Measurements from ENCODE around the gene ZNF609. TPM values are rescaled to one million over a fixed set of nuclear protein-coding genes. Genes with fewer than 3 reads are reported as not detected.

Gene ZNF609
- total RNA-seq, 1 donor from 2014 or later = 37.9 TPM

DNA sequence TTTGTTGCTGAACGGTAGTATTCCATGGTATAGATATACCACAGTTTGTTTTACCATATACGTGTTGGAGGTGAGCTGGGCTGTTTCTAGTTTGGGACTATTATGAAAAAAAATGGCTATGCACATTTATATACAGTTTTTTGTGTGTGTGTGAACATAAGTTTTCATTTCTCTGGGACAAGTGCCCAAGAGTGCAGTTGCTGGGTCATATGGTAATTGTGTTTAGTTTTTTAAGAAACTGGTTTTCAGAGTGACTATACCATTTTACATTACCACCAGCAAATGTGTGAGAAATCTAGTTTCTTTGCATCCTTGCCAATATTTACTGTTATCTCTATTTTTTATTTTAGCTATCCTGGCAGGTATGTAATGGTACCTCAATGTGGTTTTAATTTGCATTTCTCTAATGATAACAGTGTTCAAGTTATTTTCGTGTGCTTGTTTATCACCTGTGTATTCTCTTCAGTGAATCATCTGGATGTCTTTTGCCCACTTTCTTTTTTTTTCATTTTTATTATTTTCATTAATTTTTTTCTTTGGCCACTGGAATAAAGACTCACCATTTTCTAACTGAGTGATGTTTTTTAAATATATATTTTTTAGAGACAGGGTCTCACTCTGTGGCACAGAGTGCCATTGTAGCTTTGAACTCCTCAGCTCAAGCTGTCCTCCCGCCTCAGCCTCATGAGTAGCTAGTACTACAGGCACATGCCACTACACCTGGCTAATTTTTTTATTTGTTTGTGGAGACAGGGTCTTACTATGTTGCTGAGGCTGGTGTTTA lies 75.3 kb downstream of the ZNF609 start:
- DNase-seq (ENCODE audit: low spot score) = no peak

DNA sequence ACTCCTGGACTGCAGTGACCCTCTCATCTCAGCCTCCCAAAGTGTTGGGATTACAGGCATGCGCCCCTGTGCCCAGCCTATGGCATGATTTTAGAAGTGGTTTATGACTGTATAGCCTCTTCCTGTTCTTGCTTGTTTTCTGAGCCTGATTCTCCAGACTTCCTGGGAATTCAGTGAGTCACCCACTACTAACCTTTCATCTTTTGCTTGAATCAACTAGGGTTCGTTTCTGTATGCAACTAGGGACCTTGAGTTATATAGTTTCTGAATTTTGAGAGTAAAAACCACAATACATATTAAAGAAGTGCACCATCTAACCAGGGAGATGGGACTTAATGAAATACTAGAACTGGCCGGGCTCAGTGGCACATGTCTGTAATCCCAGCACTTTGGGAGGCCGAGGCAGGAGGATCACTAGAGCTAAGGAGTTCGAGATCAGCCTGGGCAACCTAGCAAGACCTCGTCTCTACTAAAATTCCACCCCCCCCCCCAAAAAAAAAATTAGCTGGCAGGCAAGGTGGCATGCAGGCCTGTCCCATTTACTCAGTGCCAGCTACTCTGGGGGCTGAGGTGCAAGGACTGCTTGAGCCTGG lies 76.0 kb downstream of the ZNF609 start:
- no peak for DNase-seq (ENCODE audit: low spot score)

DNA sequence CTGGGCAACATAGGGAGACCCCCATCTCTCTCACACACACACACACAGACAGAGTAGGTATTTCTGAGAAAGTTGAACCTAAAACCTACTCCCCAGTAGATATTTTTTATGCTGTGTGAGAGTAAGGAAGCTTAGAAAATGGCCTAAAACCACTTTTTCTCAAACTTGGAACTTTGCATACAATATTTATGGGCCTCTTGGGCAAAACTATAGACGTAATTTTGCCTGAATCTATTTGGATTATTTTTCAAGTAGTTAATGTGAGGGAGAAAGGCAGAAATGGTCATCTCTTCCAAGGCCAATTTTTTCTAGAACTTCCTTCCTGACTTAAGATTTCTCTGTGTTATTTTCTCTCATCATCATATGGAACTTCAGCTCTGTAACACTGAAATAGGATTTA lies 81.7 kb downstream of the ZNF609 start:
- DNase-seq (ENCODE audit: low spot score) = no peak

DNA sequence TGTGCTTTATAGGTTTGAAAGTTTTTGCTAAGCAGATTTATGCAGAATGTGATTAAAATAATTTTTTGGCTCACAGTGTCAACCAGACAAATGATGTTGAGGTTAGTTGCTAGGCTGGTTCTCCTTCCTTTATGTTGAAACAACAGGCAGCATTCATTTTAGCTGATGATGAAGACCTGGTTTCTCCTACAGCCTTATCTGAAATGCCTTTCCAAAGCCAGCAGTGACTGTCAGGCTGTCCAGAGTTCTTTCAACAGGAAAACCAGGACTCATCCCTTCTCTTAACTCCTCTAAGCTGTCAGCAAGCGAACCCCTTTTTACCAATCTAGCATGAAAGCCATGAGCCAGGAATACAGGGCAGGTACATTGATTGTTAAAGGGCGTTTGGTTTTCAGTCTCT lies 84.1 kb downstream of the ZNF609 start:
- DNase-seq (ENCODE audit: low spot score) = no peak

DNA sequence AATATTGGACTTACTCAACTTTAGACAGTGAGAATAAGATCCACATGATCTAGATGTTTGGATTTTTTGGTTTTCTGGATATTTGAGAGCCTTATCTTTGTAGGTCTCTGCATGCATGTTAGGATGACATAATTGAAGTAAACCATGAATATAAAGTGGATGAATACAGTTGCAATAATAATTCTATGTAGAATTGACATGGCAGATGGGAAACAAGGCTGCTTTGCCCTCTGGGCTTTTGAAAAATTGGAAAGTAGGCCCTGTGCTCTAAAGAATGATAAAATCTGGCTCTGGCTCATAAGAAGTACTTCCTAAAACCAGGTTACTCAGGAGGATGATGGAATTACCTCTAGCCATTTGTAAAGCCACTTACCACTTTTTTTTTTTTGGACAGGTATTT lies 86.9 kb downstream of the ZNF609 start:
- no peak for DNase-seq (ENCODE audit: low spot score)

DNA sequence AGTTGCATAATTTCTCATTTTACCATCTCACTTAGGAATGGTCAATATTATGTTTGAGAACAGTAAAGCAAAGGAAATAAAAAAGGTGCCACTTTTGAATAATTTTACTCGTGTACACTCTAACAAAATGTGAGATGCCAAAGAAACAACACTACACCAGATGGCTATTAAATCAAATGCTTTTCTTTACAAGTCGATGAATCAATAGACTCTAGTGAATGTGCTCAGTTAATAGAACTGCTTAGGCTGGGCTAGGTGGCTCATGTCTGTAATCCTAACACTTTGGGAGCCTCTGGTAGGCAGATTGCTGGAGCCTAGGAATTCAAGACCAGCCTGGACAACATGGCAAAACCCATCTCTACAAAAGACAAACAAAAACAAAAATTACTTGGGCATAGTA lies 87.9 kb downstream of the ZNF609 start:
- DNase-seq (ENCODE audit: low spot score) = no peak

DNA sequence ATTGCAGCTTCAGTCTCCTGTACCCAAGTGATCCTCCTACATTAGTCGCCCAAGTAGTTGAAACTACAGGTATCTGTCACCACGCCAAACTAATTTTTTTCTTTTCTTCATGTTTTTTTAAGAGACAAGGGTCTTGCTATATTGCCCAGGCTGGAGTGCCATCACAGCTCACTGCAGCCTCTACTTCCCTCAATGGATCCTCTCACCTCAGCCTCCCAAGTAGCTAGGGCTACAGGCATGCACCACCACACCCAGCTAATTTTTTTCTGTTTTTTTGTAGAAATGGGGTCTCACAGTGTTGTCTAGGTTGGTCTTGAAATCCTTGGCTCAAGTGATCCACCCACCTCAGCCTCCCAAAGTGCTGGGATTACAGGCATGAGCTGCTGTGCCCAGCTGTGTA lies 89.5 kb downstream of the ZNF609 start:
- no peak for DNase-seq (ENCODE audit: low spot score)

DNA sequence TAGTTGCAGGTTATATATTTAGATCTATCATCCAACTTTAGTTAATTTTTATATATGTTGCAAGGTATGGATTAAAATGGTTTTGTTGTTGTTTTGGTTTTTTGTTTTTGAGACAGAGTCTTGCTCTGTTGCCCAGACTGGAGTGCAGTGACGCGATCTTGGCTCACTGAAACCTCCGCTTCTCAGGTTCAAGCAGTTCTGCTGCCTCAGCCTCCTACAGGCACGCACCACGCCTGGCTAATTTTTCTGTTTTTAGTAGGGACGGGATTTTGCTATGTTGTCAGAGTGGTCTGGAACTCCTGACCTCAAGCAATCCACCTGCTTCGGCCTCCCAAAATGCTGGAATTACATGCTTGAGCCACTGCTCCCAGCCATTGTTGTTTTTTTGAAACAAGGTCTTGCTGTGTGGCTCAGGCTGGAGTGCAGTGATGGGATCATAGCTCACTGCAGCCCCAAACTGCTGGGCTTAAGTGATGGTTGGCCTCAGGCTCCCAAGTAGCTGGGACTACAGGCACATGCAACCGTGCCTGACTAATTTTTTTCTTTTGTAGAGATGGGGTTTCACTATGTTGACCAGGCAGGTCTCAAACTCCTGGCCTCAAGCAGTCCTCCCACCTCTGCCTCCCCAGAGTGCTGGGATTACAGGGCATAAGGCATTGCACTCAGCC lies 92.0 kb downstream of the ZNF609 start:
- no peak for DNase-seq (ENCODE audit: low spot score)

DNA sequence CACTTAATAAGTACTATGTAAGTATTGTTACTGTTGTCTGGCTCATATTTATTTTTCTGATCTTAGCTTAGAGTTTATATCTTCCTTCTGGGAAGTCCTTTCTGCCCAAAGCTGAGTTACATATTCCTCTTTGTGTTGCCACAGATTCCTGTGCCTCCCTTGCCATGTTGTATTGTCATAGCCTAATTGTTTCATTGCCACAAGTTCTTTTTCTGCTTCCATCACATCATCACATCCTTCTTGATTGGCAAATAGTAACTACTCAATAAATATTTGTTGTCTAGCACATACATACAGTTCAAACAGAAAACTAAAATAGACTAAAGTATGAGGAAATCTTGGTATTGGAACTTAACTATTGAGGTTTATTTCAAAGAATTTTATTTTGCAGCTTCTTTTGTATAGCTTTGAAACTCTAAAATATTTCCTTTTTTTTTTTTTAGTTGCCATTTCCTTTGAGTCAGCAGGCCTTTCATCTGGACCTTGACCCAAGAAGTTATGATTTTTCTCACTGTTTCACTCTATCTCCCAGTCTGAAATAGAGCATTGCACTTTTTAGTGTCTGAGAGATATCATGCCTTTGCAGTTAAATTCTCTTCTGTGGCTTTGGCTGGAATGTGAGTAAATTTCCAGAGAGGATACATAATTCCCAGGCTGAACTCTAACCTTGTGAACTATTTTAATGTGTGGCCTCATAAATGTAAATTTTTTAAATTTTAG lies 98.2 kb downstream of the ZNF609 start:
- no peak for DNase-seq (ENCODE audit: low spot score)

DNA sequence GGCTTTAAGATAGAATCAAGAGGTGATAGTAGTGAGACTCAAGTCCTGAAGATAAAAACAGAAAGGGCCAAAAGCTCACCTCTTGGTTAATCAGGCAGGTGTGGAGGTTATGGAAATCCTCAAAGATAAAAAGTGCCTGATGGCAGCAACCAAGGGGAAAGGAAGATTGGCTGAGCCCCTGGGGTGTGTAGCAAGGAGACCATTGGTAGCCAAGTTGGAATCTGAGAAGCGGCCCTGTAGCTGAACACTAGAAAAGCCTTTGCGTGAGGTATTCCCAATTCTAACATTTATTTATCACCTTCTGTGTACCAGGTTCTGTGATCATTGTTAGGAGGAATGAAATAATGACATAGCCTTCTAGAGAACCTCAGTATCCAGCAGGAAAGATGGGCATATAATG lies 98.9 kb downstream of the ZNF609 start:
- no peak for DNase-seq (ENCODE audit: low spot score)

DNA sequence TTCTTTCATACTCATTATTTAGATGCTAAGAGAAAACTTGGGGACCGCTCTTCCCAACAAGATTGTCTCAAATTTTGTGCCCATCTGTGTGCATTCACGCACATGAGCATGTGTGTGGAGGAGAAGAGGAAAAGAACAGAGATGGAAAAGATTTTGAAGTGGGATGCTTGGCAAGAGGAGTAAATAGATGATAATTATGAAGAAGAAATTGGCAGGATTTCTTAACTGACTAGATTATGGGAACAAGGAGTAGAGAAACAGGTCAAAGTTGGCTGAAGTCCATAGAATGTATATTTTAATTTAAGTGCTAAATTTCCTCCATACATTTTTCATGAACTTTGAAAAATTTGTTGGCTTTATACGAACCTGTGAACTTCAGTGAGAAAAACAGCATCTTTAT lies 100.1 kb downstream of the ZNF609 start:
- no peak for DNase-seq (ENCODE audit: low spot score)

DNA sequence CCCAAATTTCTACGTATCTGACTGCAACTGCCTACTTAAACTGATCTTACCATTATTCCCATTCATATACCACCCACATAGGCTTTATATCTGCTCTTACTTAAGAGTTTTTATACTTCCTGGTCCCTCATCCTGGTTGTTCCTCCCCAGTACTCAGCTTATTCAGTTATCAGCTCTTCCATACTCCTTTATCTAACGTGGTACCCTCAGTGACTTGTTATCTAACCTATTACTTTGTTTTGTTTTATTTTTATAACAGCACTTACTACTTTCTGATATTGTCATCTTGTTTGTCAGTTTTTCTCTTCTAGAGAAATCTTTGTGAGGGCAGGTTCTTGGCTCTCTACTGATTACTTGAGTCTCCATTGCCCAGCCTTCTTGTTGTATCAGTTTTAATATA lies 100.6 kb downstream of the ZNF609 start:
- DNase-seq (ENCODE audit: low spot score) = no peak

DNA sequence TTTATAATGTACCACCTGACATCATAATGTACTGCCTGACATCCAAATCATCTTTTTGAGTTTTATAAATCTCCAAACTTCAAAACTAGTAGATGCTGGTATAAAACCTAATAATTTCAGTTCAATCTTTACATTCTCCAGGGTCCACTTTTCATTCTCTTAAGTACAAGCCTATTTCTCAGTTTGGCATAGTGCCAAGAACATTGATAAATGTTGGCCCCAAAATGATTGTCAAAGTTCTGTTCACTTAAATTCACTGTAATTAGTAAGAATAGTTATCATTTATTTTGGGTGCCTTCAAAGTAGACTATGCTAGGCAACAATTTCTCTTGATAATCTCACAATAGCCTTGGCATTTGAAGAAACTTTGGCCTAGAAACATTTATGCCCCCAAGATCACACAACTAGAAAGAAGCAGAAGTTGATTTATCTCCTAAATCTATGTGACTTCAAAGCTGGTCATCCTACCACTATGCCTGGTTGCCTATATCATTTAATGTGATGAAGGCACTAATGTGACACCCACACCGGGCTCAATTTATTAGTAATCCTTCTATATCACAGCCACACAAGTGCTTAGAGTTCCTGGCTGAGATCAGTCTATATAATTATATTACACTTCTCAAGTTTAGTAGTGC lies 101.7 kb downstream of the ZNF609 start:
- DNase-seq (ENCODE audit: low spot score) = no peak

DNA sequence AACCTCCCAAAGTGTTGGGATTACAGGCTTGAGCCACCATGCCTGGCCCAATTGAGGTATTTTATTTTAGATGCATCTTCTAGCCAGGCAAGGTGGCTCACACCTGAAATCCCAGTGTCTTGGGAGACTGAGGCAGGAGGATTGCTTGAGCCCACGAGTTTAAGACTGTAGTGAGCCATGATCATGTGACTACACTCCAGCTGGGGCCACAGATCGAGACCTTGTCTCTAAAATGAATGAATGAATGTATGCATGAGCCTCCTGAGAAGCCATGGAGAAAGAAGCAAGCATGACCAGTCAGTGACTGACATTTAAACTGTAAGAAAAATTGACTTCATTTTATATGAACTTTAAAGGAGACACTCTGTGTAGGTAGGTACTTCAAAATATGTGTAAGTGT lies 105.7 kb downstream of the ZNF609 start:
- no peak for DNase-seq (ENCODE audit: low spot score)

DNA sequence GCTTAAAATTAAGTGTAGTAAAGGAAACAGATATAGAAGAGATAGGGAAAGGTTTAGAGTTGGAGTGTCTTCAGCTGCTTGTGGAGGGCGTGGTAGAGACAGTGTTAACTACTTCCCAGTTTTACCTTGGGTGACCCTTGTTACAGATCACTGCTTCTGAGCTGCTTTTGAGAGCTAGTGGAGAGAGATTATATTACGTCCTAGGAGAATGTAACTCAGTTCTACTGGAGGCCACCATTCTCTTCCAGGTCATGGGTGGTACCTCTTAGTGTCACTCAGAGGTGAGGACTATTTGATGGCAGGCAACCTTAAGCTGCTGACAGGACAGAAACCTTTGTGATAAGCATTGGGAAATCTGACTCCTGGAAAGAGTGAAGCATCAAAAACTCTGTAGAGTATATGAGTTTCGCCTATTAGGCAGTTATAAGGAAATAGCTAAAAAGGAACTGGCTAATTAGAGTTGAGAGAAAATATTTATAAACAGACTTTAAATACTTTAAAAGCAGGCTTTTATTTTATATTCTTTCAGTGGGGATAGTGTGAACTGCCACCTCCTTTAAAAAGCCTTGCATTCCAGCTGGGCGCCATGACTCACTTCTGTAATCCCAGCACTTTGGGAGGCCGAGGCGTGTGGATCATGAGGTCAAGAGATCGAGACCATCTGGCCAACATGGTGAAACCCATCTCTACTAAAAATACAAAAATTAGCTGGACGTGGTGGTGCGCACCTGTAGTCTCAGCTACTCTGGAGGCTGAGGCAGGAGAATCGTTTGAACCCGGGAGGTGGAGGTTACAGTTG lies 106.5 kb downstream of the ZNF609 start:
- no peak for DNase-seq (ENCODE audit: low spot score)

DNA sequence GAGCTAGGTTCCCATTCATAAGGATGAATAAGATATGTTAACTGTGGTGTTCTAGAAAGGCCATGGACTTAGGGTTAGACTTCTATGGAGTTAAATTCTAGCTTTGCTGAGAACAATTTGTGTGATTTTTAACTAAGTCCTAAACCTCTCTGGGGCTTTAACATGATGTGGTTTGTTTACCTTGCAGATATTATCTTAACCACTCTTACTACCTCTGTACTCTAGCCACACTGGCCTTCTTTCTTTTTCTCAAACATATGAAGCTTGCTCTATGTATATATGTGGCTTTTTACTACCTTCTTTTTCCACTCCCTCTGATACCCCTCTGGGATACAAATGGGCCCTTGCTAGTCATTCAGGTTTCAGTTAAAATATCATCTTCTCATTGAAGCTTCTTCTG lies 108.4 kb downstream of the ZNF609 start:
- no peak for DNase-seq (ENCODE audit: low spot score)

DNA sequence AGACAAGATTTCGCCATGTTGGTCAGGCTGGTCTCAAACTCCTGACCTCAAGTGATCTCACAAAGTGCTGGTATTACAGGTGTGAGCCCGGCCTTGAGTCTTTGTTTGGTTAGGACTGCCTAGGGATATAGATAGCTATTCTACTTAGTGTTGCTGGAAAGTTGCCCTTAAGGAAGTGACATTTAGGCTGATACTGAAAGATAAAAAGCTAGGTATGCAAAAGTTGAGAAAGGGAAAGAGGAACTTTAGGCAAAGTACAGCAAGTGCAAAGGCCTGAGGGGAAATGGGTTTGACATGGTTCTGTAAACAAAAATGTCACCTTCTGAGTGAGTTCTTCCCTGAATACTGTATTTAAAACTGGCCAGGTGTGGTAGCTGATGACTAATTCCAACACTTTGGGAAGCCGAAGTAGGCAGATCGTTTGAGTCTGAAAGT lies 111.5 kb downstream of the ZNF609 start:
- DNase-seq (ENCODE audit: low spot score) = no peak

DNA sequence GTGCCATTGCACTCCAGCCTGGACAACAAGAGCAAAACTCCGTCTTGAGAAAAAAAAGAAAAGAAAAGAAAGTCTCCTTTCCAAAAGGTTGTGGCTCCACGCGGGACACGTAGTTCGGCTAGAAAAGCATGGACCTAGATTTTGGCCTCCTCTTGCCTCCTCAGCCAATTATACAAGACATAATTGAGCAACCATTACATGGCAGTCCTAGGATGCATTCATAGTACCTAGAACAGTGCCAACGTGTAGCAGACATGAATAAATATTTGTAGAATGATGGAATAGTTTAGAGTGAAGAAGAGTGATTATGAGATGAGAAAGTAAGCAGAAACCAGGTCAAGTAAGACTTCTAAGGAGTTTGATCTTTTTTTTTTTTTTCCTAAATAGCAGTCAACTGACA lies 112.5 kb downstream of the ZNF609 start:
- no peak for DNase-seq (ENCODE audit: low spot score)

DNA sequence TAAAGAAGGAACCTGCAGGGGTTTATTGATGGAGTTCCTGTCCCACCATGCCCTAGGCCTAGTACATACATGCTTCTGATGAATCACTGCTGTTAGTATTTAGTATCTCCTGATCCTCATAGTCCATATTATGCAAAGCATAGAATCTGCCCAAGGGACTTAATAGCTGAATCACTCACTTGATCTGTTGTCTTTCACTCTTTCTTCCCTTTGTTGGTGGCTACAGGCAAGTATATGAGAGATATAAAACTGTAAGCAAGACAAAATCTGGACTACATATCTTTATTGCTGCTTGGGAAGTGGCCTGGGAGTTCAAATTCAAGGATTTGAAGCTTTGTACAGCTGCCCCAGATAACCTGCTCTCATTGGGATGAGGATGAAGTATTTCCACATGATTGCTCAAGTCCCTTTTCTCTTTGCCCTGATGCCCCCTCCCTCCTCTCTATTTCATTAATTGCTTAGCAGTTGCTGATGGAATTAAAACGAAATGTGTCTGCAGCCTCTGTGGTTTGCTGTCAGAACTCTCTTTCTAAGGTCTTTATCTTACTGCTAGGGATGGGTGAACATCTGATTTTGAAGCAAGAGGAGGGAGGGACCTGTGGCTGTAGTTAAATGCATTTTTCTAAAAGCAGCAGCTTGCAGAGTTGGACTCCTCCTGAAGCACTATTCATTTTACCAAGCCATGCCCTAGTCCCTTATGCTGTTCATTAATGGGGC lies 114.1 kb downstream of the ZNF609 start:
- DNase-seq (ENCODE audit: low spot score) = no peak

Data from mesenteric fat pad (tissue), 1 donor.